DND-41 (cell line): Measurements from ENCODE around the gene PTK6.

ENCODE experiments used
- EZH2 ChIP-seq: IDR thresholded peaks from 3 replicates; pipeline ENCODE4 v1.6.1; 2012; ENCODE audit warnings: borderline replicate concordance, low read depth, mild to moderate bottlenecking, moderate library complexity, low read length, inconsistent platforms; ENCODE audit not compliant: severe bottlenecking
- TF ChIP-seq, protein P1 (sequence below): IDR thresholded peaks from 2 replicates; pipeline ENCODE4 v1.5.1; 2012; ENCODE audit warnings: borderline replicate concordance, low read length, moderate library complexity, mild to moderate bottlenecking; ENCODE audit not compliant: poor library complexity, severe bottlenecking; ENCODE audit errors: extremely low read depth

DNA sequence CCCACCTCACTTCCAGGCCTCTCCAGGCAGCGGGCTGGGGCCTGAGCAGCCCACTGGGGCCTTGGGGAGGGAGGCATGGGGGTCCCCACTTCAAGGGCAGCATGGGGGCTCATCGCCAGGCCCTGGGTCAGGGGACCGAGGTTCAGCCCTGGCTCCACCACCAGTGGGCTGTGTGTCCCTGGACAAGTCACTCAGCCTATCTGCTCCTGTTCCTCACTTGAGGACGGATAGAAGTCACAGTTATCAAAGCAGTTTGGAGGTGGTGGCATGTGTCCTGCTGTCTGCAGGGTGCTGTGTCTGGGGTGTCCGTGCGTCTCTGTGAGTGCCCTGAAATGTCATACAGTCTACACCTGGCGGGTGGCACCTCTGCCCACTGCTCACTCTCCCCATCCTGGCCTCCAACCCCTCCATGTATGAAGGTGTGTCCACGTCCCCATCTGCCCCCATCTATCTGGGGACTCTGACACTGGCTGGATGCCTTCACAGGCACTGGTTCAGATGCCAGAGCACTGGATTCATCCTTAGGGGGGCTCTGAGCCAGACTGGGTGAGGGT lies 41.9 kb downstream of the PTK6 start:
- TF ChIP-seq EZH2, result no peak
- TF ChIP-seq, protein P1, sequence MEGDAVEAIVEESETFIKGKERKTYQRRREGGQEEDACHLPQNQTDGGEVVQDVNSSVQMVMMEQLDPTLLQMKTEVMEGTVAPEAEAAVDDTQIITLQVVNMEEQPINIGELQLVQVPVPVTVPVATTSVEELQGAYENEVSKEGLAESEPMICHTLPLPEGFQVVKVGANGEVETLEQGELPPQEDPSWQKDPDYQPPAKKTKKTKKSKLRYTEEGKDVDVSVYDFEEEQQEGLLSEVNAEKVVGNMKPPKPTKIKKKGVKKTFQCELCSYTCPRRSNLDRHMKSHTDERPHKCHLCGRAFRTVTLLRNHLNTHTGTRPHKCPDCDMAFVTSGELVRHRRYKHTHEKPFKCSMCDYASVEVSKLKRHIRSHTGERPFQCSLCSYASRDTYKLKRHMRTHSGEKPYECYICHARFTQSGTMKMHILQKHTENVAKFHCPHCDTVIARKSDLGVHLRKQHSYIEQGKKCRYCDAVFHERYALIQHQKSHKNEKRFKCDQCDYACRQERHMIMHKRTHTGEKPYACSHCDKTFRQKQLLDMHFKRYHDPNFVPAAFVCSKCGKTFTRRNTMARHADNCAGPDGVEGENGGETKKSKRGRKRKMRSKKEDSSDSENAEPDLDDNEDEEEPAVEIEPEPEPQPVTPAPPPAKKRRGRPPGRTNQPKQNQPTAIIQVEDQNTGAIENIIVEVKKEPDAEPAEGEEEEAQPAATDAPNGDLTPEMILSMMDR, result no peak
